Erythroblast (primary cell): ENCODE results near the gene NUP98.

Experiments
- GATA1 ChIP-seq: IDR thresholded peaks from 2 replicates; pipeline ENCODE4 v1.6.1; 2011; ENCODE audit warnings: low read depth, mild to moderate bottlenecking, control low read depth, low read length, moderate library complexity
- POLR2A ChIP-seq: IDR thresholded peaks from 2 replicates; pipeline ENCODE4 v1.6.1; 2011; ENCODE audit warnings: mild to moderate bottlenecking, low read length

- no peak for TF ChIP-seq POLR2A
- no peak for TF ChIP-seq GATA1
These were observed 127.6 kb downstream of the NUP98 start for GRCh38 chr11:3669742-3670183.
